Prostate gland (tissue), 2 donors: ENCODE data around the gene ASIC4. TPM values are rescaled to one million over a fixed set of nuclear protein-coding genes. Genes with fewer than 3 reads are reported as not detected.

Experiments
- DNase-seq: peaks from one replicate; pipeline ENCODE4 v3.0.0-alpha.2; 2019; ENCODE audit warnings: low spot score
- H3K27ac ChIP-seq, 2 donors: fragments of 200-600 bp; sonication (generic); 2 replicates each; pipeline ENCODE4 v1.5.1; 2017 to 2019
- H3K27me3 ChIP-seq: fragments of 200-600 bp; sonication (generic); replicated peaks from 2 replicates; pipeline ENCODE4 v1.5.1; 2019; ENCODE audit not compliant: insufficient read depth
- H3K36me3 ChIP-seq, 2 donors: fragments of 200-600 bp; sonication (generic); 1 replicate in 1 of 2; 2 replicates in 1 of 2; pipeline versions ENCODE4 v1.5.1 to v1.8.1; 2017 to 2019
- H3K4me1 ChIP-seq: fragments of 200-600 bp; sonication (generic); replicated peaks from 2 replicates; pipeline ENCODE4 v1.5.1; 2019
- H3K4me3 ChIP-seq, 2 donors: fragments of 200-600 bp; sonication (generic); 2 replicates each; pipeline ENCODE4 v1.5.1; 2017 to 2019
- H3K9me3 ChIP-seq: fragments of 200-600 bp; sonication (generic); 2 replicates; pipeline ENCODE4 v1.5.1; 2017
- CTCF ChIP-seq, 4 experiments: fragments of 200-600 bp in 2 of 4; fragments of 450-650 bp in 2 of 4; sonication (generic) in 2 of 4; IDR thresholded peaks; 1 replicate in 3 of 4; 2 replicates in 1 of 4; pipeline ENCODE4 v1.5.1; 2016 to 2019; ENCODE audit warnings: antibody characterized with exemption in 4 of 4, mild to moderate bottlenecking in 2 of 4, moderate library complexity in 2 of 4
- POLR2A ChIP-seq: fragments of 450-650 bp; IDR thresholded peaks from one replicate; pipeline ENCODE4 v1.6.1; 2016; ENCODE audit warnings: antibody characterized with exemption, mild to moderate bottlenecking
- POLR2AphosphoS5 ChIP-seq: sonication (generic); formaldehyde crosslinking; IDR thresholded peaks from one replicate; pipeline ENCODE4 v1.6.1; 2017; ENCODE audit warnings: antibody characterized with exemption
- WGBS: methylation state at CpG from one replicate; pipeline ENCODE4 v1.1.5; 2018; 5-methylcytosine and 5-hydroxymethylcytosine counted together
- intact Hi-C: fragments of 100-400 bp; cut with DNase I; formaldehyde crosslinking; loops from one replicate; pipeline ENCODE4 v1.14.2; 2022
- total RNA-seq, 2 donors: library from RNA; depleted of rRNA; stranded (reverse); fragments of >200 nt; gene quantifications; one replicate each; pipeline ENCODE4 v1.1.0, GENCODE V29; 2016

Gene ASIC4
- total RNA-seq, 2 donors from 2014 or later: 0.09 to 0.45 TPM

GRCh38 chr2:219514836-219515235 is 554 bp downstream of the ASIC4 start:
- WGBS: 87% methylated on average over 18 of the region's 21 CpGs
- H3K27me3 ChIP-seq: peaks cover 9% of the 10 kb centered on the region
- H3K4me1 ChIP-seq: peaks cover 2% of the 10 kb centered on the region
- TF ChIP-seq POLR2AphosphoS5 (no peak), POLR2A (no peak), CTCF (IDR thresholded peaks at IDR 0.05) (no peak)
- no peaks in the 10 kb centered on the region for H3K36me3 ChIP-seq
- DNase-seq: no peak
- H3K9me3 ChIP-seq: no peaks in the 10 kb centered on the region
- no peak overlapping the region for H3K4me3 ChIP-seq
- H3K27ac ChIP-seq: no peak overlapping the region
- intact Hi-C loops: loop anchor here (10.0 kb wide), 1 partner anchor 340 kb away; the partner anchor contains the start of genes CNPPD1, RETREG2 and SLC23A3

GRCh38 chr2:219515874-219516629 is 1.8 kb downstream of the ASIC4 start:
- H3K27me3 ChIP-seq: peaks cover 9% of the 10 kb centered on the region
- intact Hi-C loops: loop anchor here (10.0 kb wide), 1 partner anchor 341 kb away; the partner anchor contains the start of genes CNPPD1, RETREG2 and SLC23A3

GRCh38 chr2:219516888-219517287 is 2.6 kb downstream of the ASIC4 start:
- H3K4me1 ChIP-seq: no peaks in the 10 kb centered on the region
- no peaks in the 10 kb centered on the region for H3K9me3 ChIP-seq
- no peak for TF ChIP-seq POLR2AphosphoS5
- no peak for TF ChIP-seq POLR2A
- no peak for TF ChIP-seq CTCF (IDR thresholded peaks at IDR 0.05)
- DNase-seq: no peak
- no peaks in the 10 kb centered on the region for H3K36me3 ChIP-seq
- intact Hi-C loops: loop anchor here (10.0 kb wide), 1 partner anchor 342 kb away; the partner anchor contains the start of genes CNPPD1, RETREG2 and SLC23A3
- H3K27ac ChIP-seq: no peak overlapping the region
- H3K4me3 ChIP-seq: no peak overlapping the region
- WGBS: 73% methylated on average over 7 of the region's 7 CpGs
- H3K27me3 ChIP-seq: peaks cover 9% of the 10 kb centered on the region

More at GRCh38 chr2:219515874-219516629, 1.8 kb downstream of the ASIC4 start:
- H3K27ac ChIP-seq: no peak overlapping the region
- H3K4me3 ChIP-seq: no peak overlapping the region
- no peaks in the 10 kb centered on the region for H3K4me1 ChIP-seq
- DNase-seq: no peak
- TF ChIP-seq POLR2AphosphoS5 (no peak), POLR2A (no peak), CTCF (IDR thresholded peaks at IDR 0.05) (no peak)
- no peaks in the 10 kb centered on the region for H3K36me3 ChIP-seq
- no peaks in the 10 kb centered on the region for H3K9me3 ChIP-seq
- WGBS: 70% methylated on average over 17 of the region's 17 CpGs

GRCh38 chr2:219517954-219518778 is 3.9 kb downstream of the ASIC4 start:
- intact Hi-C loops: loop anchor here (10.0 kb wide), 1 partner anchor 343 kb away; the partner anchor contains the start of genes CNPPD1, RETREG2 and SLC23A3
- DNase-seq: no peak
- H3K27ac ChIP-seq: no peak overlapping the region
- no peak for TF ChIP-seq POLR2AphosphoS5
- no peak for TF ChIP-seq CTCF (IDR thresholded peaks at IDR 0.05)
- TF ChIP-seq POLR2A: no peak
- H3K27me3 ChIP-seq: peaks cover 5% of the 10 kb centered on the region
- H3K9me3 ChIP-seq: no peaks in the 10 kb centered on the region
- H3K36me3 ChIP-seq: no peaks in the 10 kb centered on the region
- H3K4me3 ChIP-seq: no peak overlapping the region
- 67% methylated on average over 10 of the region's 10 CpGs for WGBS
- H3K4me1 ChIP-seq: peaks cover 3% of the 10 kb centered on the region
